WTC11 (cell line): Measurements from ENCODE around the gene INHA. TPM values are rescaled to one million over a fixed set of nuclear protein-coding genes. Genes with fewer than 3 reads are reported as not detected.

Experiments
- ATAC-seq: fragments of 200-7000 bp; cut with Tn5 transposase; 2 replicates; pipeline ENCODE4 v1.10.0; 2021; ENCODE audit warnings: mild to moderate bottlenecking, moderate library complexity
- CTCF ChIA-PET: fragments of 300-600 bp; sonication (Branson Sonifier 250); formaldehyde crosslinking; loops from one replicate; lab custom pipeline; 2021; ENCODE audit warnings: antibody characterized with exemption; lab: Charles Lee
- POLR2A ChIA-PET: fragments of 350-600 bp; sonication (Branson Sonifier 250); formaldehyde crosslinking; loops from one replicate; lab custom pipeline; 2021; ENCODE audit warnings: antibody characterized with exemption; lab: Charles Lee
- DNase-seq: peaks from one replicate; pipeline ENCODE4 v3.0.0; 2021; ENCODE audit warnings: low spot score
- H3K27ac Mint-ChIP-seq: 2 replicates; pipeline ENCODE4 v1.8.0; 2021; ENCODE audit warnings: mixed read lengths
- H3K27me3 Mint-ChIP-seq: 2 replicates; pipeline ENCODE4 v1.8.0; 2021; ENCODE audit warnings: low read depth, mild to moderate bottlenecking, moderate library complexity, mixed read lengths
- H3K36me3 Mint-ChIP-seq: 2 replicates; pipeline ENCODE4 v1.8.0; 2021; ENCODE audit warnings: mixed read lengths
- H3K4me1 Mint-ChIP-seq: 2 replicates; pipeline ENCODE4 v1.8.0; 2022; ENCODE audit warnings: mixed read lengths
- H3K4me3 Mint-ChIP-seq: 2 replicates; pipeline ENCODE4 v1.8.0; 2021; ENCODE audit warnings: mild to moderate bottlenecking, moderate library complexity, mixed read lengths
- H3K9me3 Mint-ChIP-seq: 2 replicates; pipeline ENCODE4 v1.8.0; 2021; ENCODE audit warnings: mixed read lengths
- CREM ChIP-seq: sonication (generic); formaldehyde crosslinking; IDR thresholded peaks from 2 replicates; pipeline ENCODE4 v1.8.1; 2022; ENCODE audit warnings: mild to moderate bottlenecking, missing genetic modification reagents, moderate library complexity
- CTCF ChIP-seq: fragments of 200-600 bp; IDR thresholded peaks from 2 replicates; pipeline ENCODE4 v1.8.0; 2022; ENCODE audit warnings: antibody characterized with exemption
- E2F1 ChIP-seq: sonication (generic); formaldehyde crosslinking; IDR thresholded peaks from 2 replicates; pipeline ENCODE4 v1.8.0; 2022; ENCODE audit warnings: mild to moderate bottlenecking, missing genetic modification reagents
- GABPB1 ChIP-seq: sonication (generic); formaldehyde crosslinking; IDR thresholded peaks from 2 replicates; pipeline ENCODE4 v1.8.1; 2023; ENCODE audit warnings: mild to moderate bottlenecking, missing genetic modification reagents
- MXD4 ChIP-seq: fragments of 250-450 bp; sonication (Bioruptor Pico); IDR thresholded peaks from 2 replicates; pipeline ENCODE4 v1.8.0; 2021; ENCODE audit warnings: mild to moderate bottlenecking, moderate library complexity, borderline replicate concordance
- SMAD3 ChIP-seq: sonication (generic); formaldehyde crosslinking; IDR thresholded peaks from 2 replicates; pipeline ENCODE4 v1.8.0; 2022; ENCODE audit warnings: missing genetic modification reagents, mild to moderate bottlenecking, borderline replicate concordance
- SOX15 ChIP-seq: fragments of 250-450 bp; sonication (Bioruptor Pico); IDR thresholded peaks from 2 replicates; pipeline ENCODE4 v1.9.0; 2021; ENCODE audit warnings: mild to moderate bottlenecking
- TEAD1 ChIP-seq: sonication (generic); formaldehyde crosslinking; IDR thresholded peaks from 2 replicates; pipeline ENCODE4 v1.8.0; 2022; ENCODE audit warnings: mild to moderate bottlenecking, missing genetic modification reagents
- ZBTB21 ChIP-seq: sonication (generic); formaldehyde crosslinking; IDR thresholded peaks from 2 replicates; pipeline ENCODE4 v1.8.1; 2023; ENCODE audit warnings: mild to moderate bottlenecking, missing genetic modification reagents, borderline replicate concordance
- ZNF671 ChIP-seq: fragments of 250-450 bp; sonication (Bioruptor Pico); IDR thresholded peaks from 2 replicates; pipeline ENCODE4 v1.8.0; 2021; ENCODE audit warnings: mild to moderate bottlenecking
- total RNA-seq: library from RNA; stranded (reverse); gene quantifications from 3 replicates; pipeline ENCODE4 v1.2.3, GENCODE V29; 2021
- TF ChIP-seq, protein P1 (sequence below): fragments of 250-450 bp; sonication (Bioruptor Pico); IDR thresholded peaks from 2 replicates; pipeline ENCODE4 v1.9.0; 2021; ENCODE audit warnings: mild to moderate bottlenecking, borderline replicate concordance
- TF ChIP-seq, protein P2 (sequence below): sonication (generic); formaldehyde crosslinking; IDR thresholded peaks from 2 replicates; pipeline ENCODE4 v1.8.1; 2023; ENCODE audit warnings: mild to moderate bottlenecking, missing genetic modification reagents, borderline replicate concordance
- TF ChIP-seq, protein P3 (sequence below): fragments of 250-450 bp; sonication (Bioruptor Pico); IDR thresholded peaks from 2 replicates; pipeline ENCODE4 v1.9.0; 2021; ENCODE audit warnings: moderate library complexity, mild to moderate bottlenecking, inconsistent platforms, borderline replicate concordance

The INHA gene
- total RNA-seq, 1 experiment from 2014 or later = 1.4 TPM

GRCh38 chr2:219597552-219598307 is 25.6 kb downstream of the INHA start, which contains the start of gene STK11IP (continued):
- TF ChIP-seq, protein P1, sequence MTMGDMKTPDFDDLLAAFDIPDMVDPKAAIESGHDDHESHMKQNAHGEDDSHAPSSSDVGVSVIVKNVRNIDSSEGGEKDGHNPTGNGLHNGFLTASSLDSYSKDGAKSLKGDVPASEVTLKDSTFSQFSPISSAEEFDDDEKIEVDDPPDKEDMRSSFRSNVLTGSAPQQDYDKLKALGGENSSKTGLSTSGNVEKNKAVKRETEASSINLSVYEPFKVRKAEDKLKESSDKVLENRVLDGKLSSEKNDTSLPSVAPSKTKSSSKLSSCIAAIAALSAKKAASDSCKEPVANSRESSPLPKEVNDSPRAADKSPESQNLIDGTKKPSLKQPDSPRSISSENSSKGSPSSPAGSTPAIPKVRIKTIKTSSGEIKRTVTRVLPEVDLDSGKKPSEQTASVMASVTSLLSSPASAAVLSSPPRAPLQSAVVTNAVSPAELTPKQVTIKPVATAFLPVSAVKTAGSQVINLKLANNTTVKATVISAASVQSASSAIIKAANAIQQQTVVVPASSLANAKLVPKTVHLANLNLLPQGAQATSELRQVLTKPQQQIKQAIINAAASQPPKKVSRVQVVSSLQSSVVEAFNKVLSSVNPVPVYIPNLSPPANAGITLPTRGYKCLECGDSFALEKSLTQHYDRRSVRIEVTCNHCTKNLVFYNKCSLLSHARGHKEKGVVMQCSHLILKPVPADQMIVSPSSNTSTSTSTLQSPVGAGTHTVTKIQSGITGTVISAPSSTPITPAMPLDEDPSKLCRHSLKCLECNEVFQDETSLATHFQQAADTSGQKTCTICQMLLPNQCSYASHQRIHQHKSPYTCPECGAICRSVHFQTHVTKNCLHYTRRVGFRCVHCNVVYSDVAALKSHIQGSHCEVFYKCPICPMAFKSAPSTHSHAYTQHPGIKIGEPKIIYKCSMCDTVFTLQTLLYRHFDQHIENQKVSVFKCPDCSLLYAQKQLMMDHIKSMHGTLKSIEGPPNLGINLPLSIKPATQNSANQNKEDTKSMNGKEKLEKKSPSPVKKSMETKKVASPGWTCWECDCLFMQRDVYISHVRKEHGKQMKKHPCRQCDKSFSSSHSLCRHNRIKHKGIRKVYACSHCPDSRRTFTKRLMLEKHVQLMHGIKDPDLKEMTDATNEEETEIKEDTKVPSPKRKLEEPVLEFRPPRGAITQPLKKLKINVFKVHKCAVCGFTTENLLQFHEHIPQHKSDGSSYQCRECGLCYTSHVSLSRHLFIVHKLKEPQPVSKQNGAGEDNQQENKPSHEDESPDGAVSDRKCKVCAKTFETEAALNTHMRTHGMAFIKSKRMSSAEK (CRISPR knock-in tag) = no peak
- TF ChIP-seq E2F1 (CRISPR knock-in tag) (no peak), GABPB1 (CRISPR knock-in tag) (peak; percentile 72), SMAD3 (CRISPR knock-in tag) (0 out of 2 replicates have a peak, but pooled peaks have one; percentile 14), CTCF (no peak), CREM (CRISPR knock-in tag) (peak; percentile 80), ZBTB21 (CRISPR knock-in tag) (no peak), ZNF671 (CRISPR knock-in tag) (no peak), SOX15 (CRISPR knock-in tag) (no peak)
- TF ChIP-seq, protein P2, sequence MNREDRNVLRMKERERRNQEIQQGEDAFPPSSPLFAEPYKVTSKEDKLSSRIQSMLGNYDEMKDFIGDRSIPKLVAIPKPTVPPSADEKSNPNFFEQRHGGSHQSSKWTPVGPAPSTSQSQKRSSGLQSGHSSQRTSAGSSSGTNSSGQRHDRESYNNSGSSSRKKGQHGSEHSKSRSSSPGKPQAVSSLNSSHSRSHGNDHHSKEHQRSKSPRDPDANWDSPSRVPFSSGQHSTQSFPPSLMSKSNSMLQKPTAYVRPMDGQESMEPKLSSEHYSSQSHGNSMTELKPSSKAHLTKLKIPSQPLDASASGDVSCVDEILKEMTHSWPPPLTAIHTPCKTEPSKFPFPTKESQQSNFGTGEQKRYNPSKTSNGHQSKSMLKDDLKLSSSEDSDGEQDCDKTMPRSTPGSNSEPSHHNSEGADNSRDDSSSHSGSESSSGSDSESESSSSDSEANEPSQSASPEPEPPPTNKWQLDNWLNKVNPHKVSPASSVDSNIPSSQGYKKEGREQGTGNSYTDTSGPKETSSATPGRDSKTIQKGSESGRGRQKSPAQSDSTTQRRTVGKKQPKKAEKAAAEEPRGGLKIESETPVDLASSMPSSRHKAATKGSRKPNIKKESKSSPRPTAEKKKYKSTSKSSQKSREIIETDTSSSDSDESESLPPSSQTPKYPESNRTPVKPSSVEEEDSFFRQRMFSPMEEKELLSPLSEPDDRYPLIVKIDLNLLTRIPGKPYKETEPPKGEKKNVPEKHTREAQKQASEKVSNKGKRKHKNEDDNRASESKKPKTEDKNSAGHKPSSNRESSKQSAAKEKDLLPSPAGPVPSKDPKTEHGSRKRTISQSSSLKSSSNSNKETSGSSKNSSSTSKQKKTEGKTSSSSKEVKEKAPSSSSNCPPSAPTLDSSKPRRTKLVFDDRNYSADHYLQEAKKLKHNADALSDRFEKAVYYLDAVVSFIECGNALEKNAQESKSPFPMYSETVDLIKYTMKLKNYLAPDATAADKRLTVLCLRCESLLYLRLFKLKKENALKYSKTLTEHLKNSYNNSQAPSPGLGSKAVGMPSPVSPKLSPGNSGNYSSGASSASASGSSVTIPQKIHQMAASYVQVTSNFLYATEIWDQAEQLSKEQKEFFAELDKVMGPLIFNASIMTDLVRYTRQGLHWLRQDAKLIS (CRISPR knock-in tag) = no peak

- ChIA-PET POLR2A (interaction anchor here (0.6 to 3.6 kb wide), 10 partner anchors 19 to 102 kb away, joined by 3 to 24 read pairs (median 10); partner anchors contain the start of genes CHPF, GMPPA, INHA and OBSL1), CTCF (interaction anchor here (0.5 to 5.6 kb wide), 12 partner anchors 21 to 1993 kb away, joined by 3 to 53 read pairs (median 4); partner anchors contain the start of genes DNPEP, GMPPA and SPEG)
- no peak for DNase-seq
- Mint-ChIP-seq H3K9me3 (no peaks in the 10 kb centered on the region), H3K27ac (peak overlapping the region; percentile 99), H3K4me1 (peaks cover 32% of the 10 kb centered on the region), H3K4me3 (peak overlapping the region; percentile 97), H3K27me3 (no peaks in the 10 kb centered on the region), H3K36me3 (peaks cover 5% of the 10 kb centered on the region)
- ATAC-seq = no peak
- TF ChIP-seq TEAD1 = no peak
- no peak for TF ChIP-seq E2F1 (CRISPR knock-in tag)
- TF ChIP-seq MXD4 (CRISPR knock-in tag) = no peak
- TF ChIP-seq, protein P3, sequence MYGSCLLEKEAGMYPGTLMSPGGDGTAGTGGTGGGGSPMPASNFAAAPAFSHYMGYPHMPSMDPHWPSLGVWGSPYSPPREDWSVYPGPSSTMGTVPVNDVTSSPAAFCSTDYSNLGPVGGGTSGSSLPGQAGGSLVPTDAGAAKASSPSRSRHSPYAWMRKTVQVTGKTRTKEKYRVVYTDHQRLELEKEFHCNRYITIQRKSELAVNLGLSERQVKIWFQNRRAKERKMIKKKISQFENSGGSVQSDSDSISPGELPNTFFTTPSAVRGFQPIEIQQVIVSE (CRISPR knock-in tag) = no peak
- TF ChIP-seq, protein P1 (CRISPR knock-in tag) = no peak
Measured at GRCh38 chr2:219598308-219599078, 26.4 kb downstream of the INHA start.
